ENCODE results near the gene ARID3B.
A peak's percentile ranks its signal among the peaks of the same experiment; 100 is the strongest.
"Not testable (repeated sequence)": the region's sequence is repeated elsewhere in the genome, so short reads cannot be mapped to it uniquely, and the experiment has no call there.

ARID3B gene

DNA sequence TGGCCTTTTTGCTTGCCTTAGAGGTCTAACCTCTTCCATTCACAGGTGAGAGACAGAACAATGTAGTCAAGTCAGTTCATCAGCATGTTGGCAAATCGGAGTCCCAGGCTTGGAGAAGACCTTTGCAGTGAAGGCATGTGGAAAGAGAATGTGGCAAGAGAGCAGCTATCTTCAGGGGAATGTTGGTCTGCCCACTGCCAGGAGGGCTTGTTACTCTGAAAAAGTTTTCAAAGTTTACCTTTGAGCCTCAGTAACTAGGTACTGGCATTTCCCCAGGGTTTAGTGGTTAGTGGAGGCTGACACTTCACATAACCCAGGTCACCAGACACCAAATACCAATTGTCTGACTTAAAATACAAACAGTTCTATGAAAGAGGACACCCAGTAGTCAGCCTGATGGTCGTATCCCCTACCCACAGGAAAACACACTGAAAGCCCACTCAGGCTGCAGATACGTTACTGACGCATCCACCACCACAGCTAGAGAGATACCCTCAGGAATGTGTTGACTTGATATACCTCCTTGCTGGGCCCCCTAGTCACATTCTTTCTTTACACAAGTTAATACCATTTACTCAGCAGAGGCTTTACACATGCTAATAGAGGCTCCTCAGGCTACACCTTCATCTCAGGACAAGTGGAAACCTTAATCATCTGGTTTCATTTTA, 9.7 kb upstream of the ARID3B start:
- DNase-seq (ENCODE audit: low read depth in 2 of 3, low spot score in 1 of 3), result no peak

- no peak for DNase-seq (ENCODE audit: low read depth in 2 of 3, low spot score in 1 of 3)
Measured at GRCh38 chr15:74535388-74536084, 5.5 kb upstream of the ARID3B start.

GRCh38 chr15:74537736-74538135, 3.3 kb upstream of the ARID3B start:
- no peak for DNase-seq (ENCODE audit: low read depth in 2 of 3, low spot score in 1 of 3)

GRCh38 chr15:74539521-74539920, 1.5 kb upstream of the ARID3B start:
- not testable (repeated sequence) for DNase-seq (ENCODE audit: low read depth in 2 of 3, low spot score in 1 of 3)

DNA sequence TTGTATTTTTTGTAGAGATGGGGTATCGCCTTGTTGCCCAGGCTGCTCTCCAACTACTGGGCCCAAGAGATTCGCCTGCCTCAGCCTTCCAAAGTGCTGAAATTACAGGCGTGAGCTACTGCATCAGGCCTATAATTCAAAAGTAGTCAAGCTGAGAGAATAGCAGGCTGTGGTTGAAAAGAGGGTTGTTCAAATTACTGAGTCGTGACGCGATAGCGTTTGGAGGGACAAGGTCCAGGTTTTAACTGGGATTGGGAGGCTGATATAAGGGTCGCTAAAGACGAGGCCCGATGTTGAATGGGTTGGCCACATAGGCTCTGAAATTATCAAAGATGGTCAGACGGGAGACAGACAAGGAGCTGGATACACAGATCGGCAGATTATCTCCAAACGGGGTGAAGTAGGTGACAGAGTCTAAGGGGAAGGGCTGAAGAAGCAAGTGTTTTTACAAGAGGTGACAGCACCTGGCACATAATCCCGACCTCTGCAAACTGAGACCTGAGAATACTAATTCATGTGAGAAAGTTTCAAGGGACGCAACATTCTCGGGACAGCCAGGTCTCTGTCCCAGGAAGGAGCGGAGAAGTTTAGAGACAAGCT, 759 bp upstream of the ARID3B start:
- DNase-seq (ENCODE audit: low read depth in 2 of 3, low spot score in 1 of 3), result no peak

DNA sequence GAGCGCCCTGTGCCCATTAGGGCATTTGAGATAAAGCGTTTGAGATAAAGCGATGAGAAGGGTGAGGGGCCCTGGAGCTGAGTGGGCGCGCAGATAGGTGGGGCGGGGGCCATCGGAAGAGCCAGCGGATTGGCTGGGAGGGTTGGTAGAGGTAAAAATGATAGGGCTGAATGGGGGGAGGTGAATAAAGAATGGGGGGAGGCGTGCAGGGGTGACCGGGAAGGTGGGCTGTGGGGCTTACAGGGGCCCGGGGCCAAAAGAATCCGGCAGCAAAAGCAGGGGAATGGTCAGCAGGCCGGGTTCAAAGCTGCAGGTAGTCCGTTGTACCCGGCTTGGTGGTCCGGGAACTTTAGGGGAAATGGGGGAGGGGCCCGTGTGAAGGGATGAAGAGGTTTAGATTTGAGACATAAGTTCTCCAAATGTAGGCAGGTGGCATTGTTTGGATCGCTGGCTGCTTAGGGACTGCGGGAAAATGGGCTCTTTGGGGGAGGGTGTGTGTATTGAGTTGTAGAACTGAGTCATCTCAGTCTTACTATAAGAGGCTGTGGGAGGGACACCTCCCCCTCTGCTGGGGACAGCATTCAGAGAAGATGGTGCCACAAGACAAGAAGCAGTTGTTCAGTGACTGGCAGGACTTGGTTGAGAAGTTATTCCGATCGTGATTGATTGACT, 610 bp downstream of the ARID3B start:
- peak; percentile 56 to 71 (median 70) for DNase-seq (ENCODE audit: low read depth in 2 of 3, low spot score in 1 of 3)

DNA sequence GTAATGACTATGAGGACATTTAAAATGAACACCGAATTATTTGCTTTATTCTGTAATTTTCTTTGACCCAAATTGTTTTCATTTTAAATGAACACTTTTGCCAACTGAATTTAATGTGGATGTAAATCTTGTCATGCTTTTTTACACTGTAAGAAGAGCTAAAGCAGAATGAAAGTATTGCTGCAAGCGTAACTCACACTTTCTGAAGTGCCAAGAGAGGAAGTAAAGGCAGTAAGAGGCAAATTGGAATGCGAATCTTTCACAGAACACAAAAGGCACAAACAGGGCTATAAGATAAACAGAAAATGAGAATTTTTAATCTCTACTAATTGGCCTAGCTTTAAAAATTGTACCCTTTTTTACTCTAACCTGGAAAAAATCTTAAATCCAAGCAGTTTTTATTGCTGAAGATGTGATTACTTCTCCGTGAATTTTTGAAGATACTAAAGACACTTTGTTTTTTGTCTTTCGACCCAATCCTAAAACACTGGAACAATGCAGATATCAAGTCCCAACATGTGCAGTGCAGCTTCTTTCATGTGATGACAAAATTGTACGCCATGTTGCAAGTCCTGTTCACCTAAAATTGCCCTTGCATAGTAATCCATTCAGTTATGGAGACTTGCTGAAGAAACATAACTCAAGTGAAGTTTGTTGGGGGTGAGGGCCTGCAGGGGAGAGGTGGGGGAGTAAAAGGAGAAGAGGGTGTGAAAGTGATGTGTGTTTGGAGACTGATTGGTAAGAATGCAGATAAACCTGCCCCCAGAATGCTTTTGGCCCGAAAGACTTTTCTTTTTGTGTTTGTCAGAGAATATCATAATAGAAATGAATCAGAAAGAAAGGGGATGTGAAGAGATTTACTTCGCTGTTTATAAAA, 1.4 kb downstream of the ARID3B start:
- no peak for DNase-seq (ENCODE audit: low read depth in 2 of 3, low spot score in 1 of 3)

DNA sequence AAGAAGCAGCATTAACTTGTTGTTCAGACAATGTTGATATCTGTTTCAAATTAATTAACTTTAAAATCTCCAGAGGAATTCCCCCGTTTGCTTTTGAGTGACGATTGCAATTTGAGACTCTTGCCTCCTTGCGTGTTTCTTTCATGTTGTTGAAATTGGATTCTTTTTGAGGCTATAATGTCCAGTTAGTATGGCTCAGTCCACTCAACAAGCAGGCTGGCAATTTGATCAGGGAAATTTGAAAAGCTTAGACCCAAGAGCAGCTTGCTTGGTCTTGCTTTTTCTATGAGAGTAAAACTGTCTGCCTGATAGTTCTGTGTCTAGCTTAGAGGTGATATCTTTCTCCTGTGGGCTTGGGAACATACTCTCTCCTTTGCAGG, 2.0 kb downstream of the ARID3B start:
- DNase-seq (ENCODE audit: low read depth in 2 of 3, low spot score in 1 of 3), result no peak

- DNase-seq (ENCODE audit: low read depth in 2 of 3, low spot score in 1 of 3), result no peak
Measured at GRCh38 chr15:74543583-74543982, 2.6 kb downstream of the ARID3B start.

GRCh38 chr15:74545086-74545485, 4.1 kb downstream of the ARID3B start:
- no peak for DNase-seq (ENCODE audit: low read depth in 2 of 3, low spot score in 1 of 3)

- peak; percentile 94 to 97 (median 94) for DNase-seq (ENCODE audit: low read depth in 2 of 3, low spot score in 1 of 3)
Measured at GRCh38 chr15:74545776-74546656, 5.0 kb downstream of the ARID3B start.

- DNase-seq (ENCODE audit: low read depth in 2 of 3, low spot score in 1 of 3), result no peak
Measured at GRCh38 chr15:74547616-74548015, 6.6 kb downstream of the ARID3B start.

GRCh38 chr15:74548241-74548640, 7.2 kb downstream of the ARID3B start:
- DNase-seq (ENCODE audit: low read depth in 2 of 3, low spot score in 1 of 3), result no peak

DNA sequence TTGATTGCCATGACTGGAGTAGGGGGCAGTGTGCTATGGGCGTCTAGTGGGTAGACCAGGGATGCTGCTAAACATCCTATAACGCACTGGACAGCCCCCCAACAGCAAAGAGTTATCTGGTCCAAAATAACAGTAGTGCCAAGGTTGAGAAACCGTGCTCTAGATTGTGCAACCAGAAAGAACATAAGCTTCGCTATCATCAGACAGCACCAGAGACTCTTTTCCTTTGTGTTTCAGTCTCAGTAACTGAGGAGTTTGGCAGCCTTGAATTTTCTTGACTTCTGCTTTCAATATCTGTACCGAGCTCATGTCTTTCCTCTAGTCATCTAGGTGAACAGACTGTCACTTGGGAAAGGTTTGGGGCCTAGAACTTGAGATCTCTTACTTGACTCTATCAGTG, 8.8 kb downstream of the ARID3B start:
- no peak for DNase-seq (ENCODE audit: low read depth in 2 of 3, low spot score in 1 of 3)

GRCh38 chr15:74551714-74552113, 10.7 kb downstream of the ARID3B start:
- DNase-seq (ENCODE audit: low read depth in 2 of 3, low spot score in 1 of 3), result no peak

DNA sequence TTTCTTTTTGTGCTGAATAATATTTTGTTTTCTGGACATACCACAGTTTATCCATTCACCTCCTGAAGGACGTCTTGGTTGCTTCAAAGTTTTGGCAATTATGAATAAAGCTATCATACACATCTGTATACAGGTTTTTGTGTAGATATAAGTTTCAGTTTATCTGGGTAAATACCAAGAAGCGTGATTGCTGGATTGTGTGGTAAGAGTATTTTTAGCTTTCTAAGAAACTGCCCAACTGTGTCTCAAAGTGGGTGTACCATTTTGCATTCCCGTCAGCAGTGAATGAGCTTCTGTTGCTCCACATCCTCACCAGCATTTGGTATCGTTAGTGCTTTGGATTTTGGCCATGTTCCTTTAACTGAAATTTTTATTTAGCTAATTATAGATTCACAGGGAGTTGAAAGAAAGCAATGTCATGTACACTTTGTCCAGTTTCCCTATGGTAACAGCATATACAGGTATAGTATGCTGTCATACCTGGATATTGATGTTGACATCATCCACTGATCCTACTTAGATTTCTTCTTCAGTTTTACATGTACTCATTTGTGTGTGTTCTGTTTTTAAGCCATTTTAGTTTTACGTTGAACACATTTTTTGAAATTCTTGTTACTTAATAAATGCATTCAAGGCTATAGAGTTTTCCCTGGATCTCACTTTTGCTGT, 11.9 kb downstream of the ARID3B start:
- DNase-seq (ENCODE audit: low read depth in 2 of 3, low spot score in 1 of 3), result no peak

- DNase-seq (ENCODE audit: low read depth in 2 of 3, low spot score in 1 of 3), result no peak
Measured at GRCh38 chr15:74555192-74555591, 14.2 kb downstream of the ARID3B start.

- DNase-seq (ENCODE audit: low read depth in 2 of 3, low spot score in 1 of 3), result no peak
Measured at GRCh38 chr15:74558706-74559105, 17.7 kb downstream of the ARID3B start.

DNA sequence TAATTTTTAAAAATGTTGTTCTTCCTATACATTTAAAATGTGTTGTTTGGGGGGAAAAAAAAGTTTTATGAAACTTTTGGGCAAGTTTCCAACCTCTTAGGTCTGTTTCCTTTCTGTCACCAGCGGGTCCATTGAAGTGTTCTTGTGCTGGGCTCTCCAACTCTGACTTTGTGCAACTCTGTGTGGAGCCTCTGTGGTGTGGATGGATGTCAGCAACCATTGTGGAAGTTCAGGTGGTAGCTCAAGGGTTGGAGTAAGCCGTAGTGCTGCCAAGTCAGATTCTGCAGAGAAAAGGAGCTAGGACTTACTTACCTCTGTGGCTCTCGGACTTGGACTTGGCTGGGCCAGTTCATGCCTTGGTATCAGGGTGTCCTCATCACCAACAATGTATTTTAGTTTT, 22.4 kb downstream of the ARID3B start:
- no peak for DNase-seq (ENCODE audit: low read depth in 2 of 3, low spot score in 1 of 3)

DNA sequence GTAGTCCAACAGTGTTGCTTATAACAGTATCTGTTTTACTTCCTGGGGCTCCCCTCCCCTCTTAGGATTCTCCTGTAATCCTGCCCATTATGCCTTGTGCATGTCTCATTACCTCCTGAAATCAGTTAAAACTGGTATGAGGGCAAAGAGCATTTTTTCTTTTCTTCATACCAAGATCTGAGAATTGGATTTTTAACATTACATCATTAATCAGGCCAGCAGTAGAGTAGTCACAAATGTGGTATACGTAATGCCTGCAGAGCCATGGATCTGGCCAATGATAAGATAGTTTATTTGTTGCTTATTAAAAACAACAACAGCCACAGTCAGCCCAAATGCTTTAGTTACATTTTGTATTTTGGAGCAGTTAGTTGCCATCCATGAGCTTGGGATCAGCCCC, 23.2 kb downstream of the ARID3B start:
- DNase-seq (ENCODE audit: low read depth in 2 of 3, low spot score in 1 of 3), result no peak

All from stimulated activated CD4-positive, alpha-beta T cell treated with anti-CD3 and anti-CD28 coated beads, Interleukin-12 subunit alpha, Interleukin-12 subunit beta, amount 100 ng/mL, for 48 hours (primary cell).